NCI-H2029 (cell line): ENCODE data around the gene CCND1.
"Not testable (repeated sequence)": the region's sequence is repeated elsewhere in the genome, so short reads cannot be mapped to it uniquely, and the experiment has no call there.

ENCODE experiments used
- DNase-seq: peaks from one replicate; lab custom pipeline; 2025; lab: John Stamatoyannopoulos, UW

The CCND1 gene

GRCh38 chr11:69666752-69667536 is 26.0 kb downstream of the CCND1 start:
- no peak for DNase-seq

GRCh38 chr11:69667619-69668604 is 27.0 kb downstream of the CCND1 start:
- peak; percentile 60 for DNase-seq

- no peak for DNase-seq
Observed at GRCh38 chr11:69669486-69669885, 28.5 kb downstream of the CCND1 start.

- DNase-seq, result peak; percentile 81
Observed at GRCh38 chr11:69670158-69670845, 29.3 kb downstream of the CCND1 start.

GRCh38 chr11:69671734-69672465 is 30.9 kb downstream of the CCND1 start:
- no peak for DNase-seq

GRCh38 chr11:69674267-69674885 is 33.4 kb downstream of the CCND1 start:
- DNase-seq, result no peak

GRCh38 chr11:69674886-69675714 is 34.1 kb downstream of the CCND1 start, which contains the start of gene LTO1:
TSS of gene LTO1 (minus strand) at chr11:69675353. CDS start at chr11:69675239, 114 bp downstream.
- DNase-seq, result peak; percentile 88

- no peak for DNase-seq
Observed at GRCh38 chr11:69677749-69678148, 36.8 kb downstream of the CCND1 start.

GRCh38 chr11:69680688-69681087 is 39.7 kb downstream of the CCND1 start:
- DNase-seq, result no peak

GRCh38 chr11:69682221-69682620 is 41.3 kb downstream of the CCND1 start:
- DNase-seq, result no peak

- no peak for DNase-seq
Observed at GRCh38 chr11:69682681-69683326, 41.8 kb downstream of the CCND1 start.

GRCh38 chr11:69683764-69684333 is 42.9 kb downstream of the CCND1 start:
- DNase-seq, result no peak

GRCh38 chr11:69684651-69685050 is 43.7 kb downstream of the CCND1 start:
- DNase-seq, result no peak

- no peak for DNase-seq
Observed at GRCh38 chr11:69685348-69685747, 44.4 kb downstream of the CCND1 start.

- DNase-seq, result no peak
Observed at GRCh38 chr11:69686452-69686851, 45.5 kb downstream of the CCND1 start.

GRCh38 chr11:69686856-69687255 is 45.9 kb downstream of the CCND1 start:
- DNase-seq, result no peak

- DNase-seq, result not testable (repeated sequence)
Observed at GRCh38 chr11:69687969-69688771, 47.2 kb downstream of the CCND1 start.
